Motor neuron (in vitro differentiated cells): ENCODE data around the gene STK40. TPM values are rescaled to one million over a fixed set of nuclear protein-coding genes. Genes with fewer than 3 reads are reported as not detected.

Source experiments
- ATAC-seq, 8 experiments: fragments of 200-7000 bp; cut with Tn5 transposase; replicated peaks in 6 of 8; 2 replicates each; pipeline ENCODE4 v1.8.0; 2021; ENCODE audit warnings: mild to moderate bottlenecking in 8 of 8, moderate library complexity in 8 of 8
- H3K27ac ChIP-seq, 2 donors: fragments of 250-450 bp; sonication (Bioruptor Pico); 2 replicates each; pipeline ENCODE4 v1.9.0; 2021; ENCODE audit warnings: antibody characterized with exemption in 2 of 2, mild to moderate bottlenecking in 2 of 2, moderate library complexity in 1 of 2
- H3K4me1 ChIP-seq, 2 donors: fragments of 250-450 bp; sonication (Bioruptor Pico); replicated peaks in 1 of 2; 2 replicates each; pipeline ENCODE4 v1.6.1; 2021; ENCODE audit warnings: antibody characterized with exemption in 2 of 2, mild to moderate bottlenecking in 2 of 2, moderate library complexity in 1 of 2
- H3K4me3 ChIP-seq, 5 donors: fragments of 250-450 bp; sonication (Bioruptor Pico); 2 replicates each; pipeline ENCODE4 v1.9.0; 2021; ENCODE audit warnings: antibody characterized with exemption in 5 of 5, mild to moderate bottlenecking in 5 of 5, moderate library complexity in 4 of 5
- WGBS, 10 experiments: fragments of 450-650 bp; shearing (Covaris generic); methylation state at CpG; one replicate each; pipeline ENCODE4 v1.0.0; 2022; 5-methylcytosine and 5-hydroxymethylcytosine counted together
- in situ Hi-C, 9 experiments: fragments of 400-800 bp; cut with MboI; loops; one replicate each; pipeline ENCODE4 v1.15.0; 2021; ENCODE audit warnings: low sequenced_read_pairs in 9 of 9, low pct_unique_long_range_greater_than_20kb in 2 of 9; ENCODE audit not compliant: unreplicated experiment in 9 of 9
- total RNA-seq, 8 experiments: library from RNA; unstranded; fragments of 300-600 nt; gene quantifications; 2 replicates each; pipeline versions ENCODE4 v1.2.3 to v1.2.4, GENCODE V29; 2022

The STK40 gene
- total RNA-seq, 8 experiments from 2014 or later: 21.2 to 49.9 (median 30.9) TPM

- in situ Hi-C loops: no loop called here
- ATAC-seq: no peak
- Histone ChIP-seq H3K27ac (no peak overlapping the region), H3K4me3 (no peak overlapping the region), H3K4me1 (peaks cover 5 to 6% of the 10 kb centered on the region in 2 donors)
- WGBS, 10 experiments: 89 to 100% (median 100%) methylated on average over 1 to 5 of the region's 5 CpGs; no CpG with 5 or more reads in 4 of the 10 experiments
These were observed 26.3 kb downstream of the STK40 start for GRCh38 chr1:36359383-36359782.

GRCh38 chr1:36358514-36359084, 27.1 kb downstream of the STK40 start:
- Histone ChIP-seq H3K27ac (no peak overlapping the region), H3K4me3 (no peak overlapping the region), H3K4me1 (peaks cover 8 to 12% of the 10 kb centered on the region in 2 donors)
- 70 to 100% (median 90%) methylated on average over 3 to 12 of the region's 13 CpGs; no CpG with 5 or more reads in 2 of the 10 experiments for WGBS, 10 experiments
- in situ Hi-C loops: no loop called here
- no peak for ATAC-seq

- in situ Hi-C loops: no loop called here
These were observed 29.9 kb downstream of the STK40 start for GRCh38 chr1:36355811-36356210.

GRCh38 chr1:36354486-36354885, 31.2 kb downstream of the STK40 start:
- in situ Hi-C loops: no loop called here
- WGBS, 10 experiments: 50 to 100% (median 78%) methylated on average over 1 to 9 of the region's 11 CpGs; no CpG with 5 or more reads in 3 of the 10 experiments
- Histone ChIP-seq H3K4me3 (no peak overlapping the region), H3K4me1 (peaks cover 35 to 42% of the 10 kb centered on the region in 2 donors), H3K27ac (peak overlapping the region in 1 of 2 donors; percentile 37)
- no peak for ATAC-seq

More at GRCh38 chr1:36355811-36356210, 29.9 kb downstream of the STK40 start:
- no peak for ATAC-seq
- WGBS, 10 experiments: 27 to 100% (median 80%) methylated on average over 1 to 4 of the region's 4 CpGs; no CpG with 5 or more reads in 3 of the 10 experiments
- Histone ChIP-seq H3K27ac (no peak overlapping the region), H3K4me3 (no peak overlapping the region), H3K4me1 (peaks cover 35 to 40% of the 10 kb centered on the region in 2 donors)

GRCh38 chr1:36352910-36353878, 32.5 kb downstream of the STK40 start:
- peak overlapping the region in 1 of 2 donors; percentile 29 for H3K27ac ChIP-seq
- H3K4me3 ChIP-seq: no peak overlapping the region
- in situ Hi-C loops: no loop called here
- WGBS, 10 experiments: 13 to 93% (median 46%) methylated on average over 2 to 12 of the region's 15 CpGs; no CpG with 5 or more reads in 3 of the 10 experiments
- no peak for ATAC-seq
- H3K4me1 ChIP-seq: peaks cover 35 to 42% of the 10 kb centered on the region in 2 donors

- H3K4me3 ChIP-seq: no peak overlapping the region
- 0 to 95% (median 73%) methylated on average over 1 to 11 of the region's 13 CpGs; no CpG with 5 or more reads in 2 of the 10 experiments for WGBS, 10 experiments
- in situ Hi-C loops: no loop called here
- ATAC-seq: peak in 3 of 8 experiments; percentile 71 to 76 (median 73)
- peak overlapping the region in 1 of 2 donors; percentile 32 for H3K27ac ChIP-seq
- H3K4me1 ChIP-seq: peaks cover 35 to 42% of the 10 kb centered on the region in 2 donors
These were observed 33.4 kb downstream of the STK40 start for GRCh38 chr1:36352125-36352909.

- H3K4me1 ChIP-seq: peaks cover 35 to 42% of the 10 kb centered on the region in 2 donors
- H3K27ac ChIP-seq: peak overlapping the region; percentile 16 to 46
- H3K4me3 ChIP-seq: no peak overlapping the region
- 0 to 70% (median 52%) methylated on average over 1 to 8 of the region's 14 CpGs; no CpG with 5 or more reads in 4 of the 10 experiments for WGBS, 10 experiments
- ATAC-seq: peak; percentile 43 to 90 (median 76)
- in situ Hi-C loops: no loop called here
These were observed 34.3 kb downstream of the STK40 start for GRCh38 chr1:36351227-36351977.

- ATAC-seq: peak in 4 of 8 experiments; percentile 9 to 51 (median 25)
- H3K4me1 ChIP-seq: peaks cover 35 to 42% of the 10 kb centered on the region in 2 donors
- peak overlapping the region in 1 of 2 donors; percentile 46 for H3K27ac ChIP-seq
- 19 to 93% (median 87%) methylated on average over 1 to 10 of the region's 13 CpGs; no CpG with 5 or more reads in 3 of the 10 experiments for WGBS, 10 experiments
- in situ Hi-C loops: no loop called here
- no peak overlapping the region for H3K4me3 ChIP-seq
These were observed 35.0 kb downstream of the STK40 start for GRCh38 chr1:36350659-36351226.

GRCh38 chr1:36349839-36350238, 35.9 kb downstream of the STK40 start:
- 75 to 87% (median 83%) methylated on average over 3 to 11 of the region's 16 CpGs; no CpG with 5 or more reads in 4 of the 10 experiments for WGBS, 10 experiments
- Histone ChIP-seq H3K27ac (peak overlapping the region in 1 of 2 donors; percentile 7), H3K4me3 (no peak overlapping the region), H3K4me1 (peaks cover 33 to 40% of the 10 kb centered on the region in 2 donors)
- ATAC-seq: peak in 4 of 8 experiments; percentile 2 to 20 (median 9)
- in situ Hi-C loops: no loop called here

GRCh38 chr1:36349241-36349671, 36.5 kb downstream of the STK40 start:
- H3K27ac ChIP-seq: no peak overlapping the region
- 0 to 100% (median 83%) methylated on average over 1 to 6 of the region's 7 CpGs; no CpG with 5 or more reads in 5 of the 10 experiments for WGBS, 10 experiments
- in situ Hi-C loops: no loop called here
- peaks cover 29 to 34% of the 10 kb centered on the region in 2 donors for H3K4me1 ChIP-seq
- no peak overlapping the region for H3K4me3 ChIP-seq
- peak in 4 of 8 experiments; percentile 11 to 38 (median 22) for ATAC-seq

GRCh38 chr1:36346741-36347370, 38.9 kb downstream of the STK40 start:
- in situ Hi-C loops: no loop called here
- H3K4me3 ChIP-seq: no peak overlapping the region
- H3K4me1 ChIP-seq: peaks cover 10 to 12% of the 10 kb centered on the region in 2 donors
- H3K27ac ChIP-seq: no peak overlapping the region
- no peak for ATAC-seq
- WGBS, 10 experiments: 93 to 100% (median 100%) methylated on average over 1 to 6 of the region's 8 CpGs; no CpG with 5 or more reads in 4 of the 10 experiments
